Activated CD4-positive, alpha-beta T cell treated with anti-CD3 and anti-CD28 coated beads, Interleukin-2, Interleukin-6, amounts not matched to agents 100 ng/mL and 50 ng/mL, durations not matched to agents 16 hours and 8 hours (primary cell): ENCODE measurements around the gene FOXN3.

Experiments used
- DNase-seq: peaks from one replicate; pipeline ENCODE4 v3.0.0-alpha.2; 2020

FOXN3 gene

GRCh38 chr14:89430391-89431236 is 13.6 kb upstream of the FOXN3 start:
- peak; percentile 85 for DNase-seq

- DNase-seq: peak; percentile 85
Observed at GRCh38 chr14:89429199-89430181, 12.5 kb upstream of the FOXN3 start.

- DNase-seq: no peak
Observed at GRCh38 chr14:89428546-89429198, 11.6 kb upstream of the FOXN3 start.

- no peak for DNase-seq
Observed at GRCh38 chr14:89428173-89428523, 11.1 kb upstream of the FOXN3 start.

- no peak for DNase-seq
Observed at GRCh38 chr14:89427426-89428172, 10.6 kb upstream of the FOXN3 start.

- DNase-seq: peak; percentile 72
Observed at GRCh38 chr14:89425931-89426330, 8.9 kb upstream of the FOXN3 start.

- no peak for DNase-seq
Observed at GRCh38 chr14:89424241-89424640, 7.2 kb upstream of the FOXN3 start.

- peak; percentile 31 for DNase-seq
Observed at GRCh38 chr14:89422952-89423345, 5.9 kb upstream of the FOXN3 start.

- peak; percentile 44 for DNase-seq
Observed at GRCh38 chr14:89422181-89422951, 5.3 kb upstream of the FOXN3 start.

GRCh38 chr14:89420502-89420901 is 3.5 kb upstream of the FOXN3 start:
- no peak for DNase-seq

GRCh38 chr14:89419973-89420482 is 3.0 kb upstream of the FOXN3 start:
- DNase-seq: no peak

GRCh38 chr14:89418976-89419375 is 1.9 kb upstream of the FOXN3 start:
- no peak for DNase-seq

GRCh38 chr14:89418452-89418851 is 1.4 kb upstream of the FOXN3 start:
- no peak for DNase-seq

GRCh38 chr14:89417465-89418225 is 612 bp upstream of the FOXN3 start:
- peak; percentile 80 for DNase-seq

- DNase-seq: peak; percentile 98
Observed at GRCh38 chr14:89416002-89416995, 734 bp downstream of the FOXN3 start.

GRCh38 chr14:89415159-89415558 is 1.9 kb downstream of the FOXN3 start:
- no peak for DNase-seq

- no peak for DNase-seq
Observed at GRCh38 chr14:89411976-89412375, 5.1 kb downstream of the FOXN3 start.

- DNase-seq: no peak
Observed at GRCh38 chr14:89409961-89410360, 7.1 kb downstream of the FOXN3 start.
